ENCODE measurements around the gene CBX4. TPM values are rescaled to one million over a fixed set of nuclear protein-coding genes. Genes with fewer than 3 reads are reported as not detected.
A peak's percentile ranks its signal among the peaks of the same experiment; 100 is the strongest.

Gene CBX4
- total RNA-seq, 2 donors from 2014 or later = 4.2 to 4.9 TPM

DNA sequence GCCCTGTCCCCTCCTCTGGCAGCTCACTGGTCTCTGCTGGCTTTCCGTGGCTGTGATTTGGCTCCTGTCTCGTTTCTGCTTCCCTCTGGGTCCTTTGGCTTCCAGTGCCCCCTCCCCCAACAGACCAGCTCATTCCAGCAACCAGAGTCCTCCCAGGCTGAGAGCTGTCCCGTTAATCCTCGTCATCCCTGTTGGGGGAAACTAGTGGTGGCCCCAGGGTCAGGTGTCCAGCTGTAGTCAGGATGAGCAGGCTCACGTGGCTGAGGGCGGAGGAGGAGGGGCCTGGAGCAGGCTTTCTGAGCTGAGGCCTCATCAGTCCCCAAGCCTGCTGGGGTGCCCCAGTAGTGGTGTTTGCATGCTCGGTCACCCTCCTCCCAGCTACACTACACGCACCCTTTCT is 10.7 kb upstream of the CBX4 start:
- H3K9ac ChIP-seq (ENCODE audit: extremely low read depth, low read length, poor library complexity, severe bottlenecking) = no peak overlapping the region
- Mint-ChIP-seq H3K27me3 (ENCODE audit: insufficient read depth) (peaks cover 50% of the 10 kb centered on the region), H3K4me1 (peaks cover 2% of the 10 kb centered on the region), H3K9me3 (no peaks in the 10 kb centered on the region), H3K4me3 (no peak overlapping the region), H3K36me3 (ENCODE audit: low read depth) (no peaks in the 10 kb centered on the region), H3K27ac (no peak overlapping the region)
- no peaks in the 10 kb centered on the region for H3K4me1 ChIP-seq (ENCODE audit: control insufficient read depth, insufficient read depth, low read length)
- DNase-seq = peak; percentile 65
- H3K36me3 ChIP-seq (ENCODE audit: control insufficient read depth, insufficient read depth, low read length) = no peaks in the 10 kb centered on the region
- peaks cover 37% of the 10 kb centered on the region for H3K27me3 ChIP-seq (ENCODE audit: control insufficient read depth, insufficient read depth, low read length, poor library complexity, severe bottlenecking)
- H3K9me3 ChIP-seq (ENCODE audit: control insufficient read depth, low read length) = no peaks in the 10 kb centered on the region
- no peak for TF ChIP-seq CTCF (conservative IDR thresholded peaks at IDR 0.05)
- WGBS, 2 experiments (ENCODE audit: insufficient coverage in 1 of 2, insufficient read length in 1 of 2) = 64 to 78% methylated on average over 4 to 8 of the region's 8 CpGs
- no peak overlapping the region for H3K4me3 ChIP-seq (ENCODE audit: low read length)
- no peak overlapping the region for H3K27ac ChIP-seq (ENCODE audit: low read depth, low read length)

DNA sequence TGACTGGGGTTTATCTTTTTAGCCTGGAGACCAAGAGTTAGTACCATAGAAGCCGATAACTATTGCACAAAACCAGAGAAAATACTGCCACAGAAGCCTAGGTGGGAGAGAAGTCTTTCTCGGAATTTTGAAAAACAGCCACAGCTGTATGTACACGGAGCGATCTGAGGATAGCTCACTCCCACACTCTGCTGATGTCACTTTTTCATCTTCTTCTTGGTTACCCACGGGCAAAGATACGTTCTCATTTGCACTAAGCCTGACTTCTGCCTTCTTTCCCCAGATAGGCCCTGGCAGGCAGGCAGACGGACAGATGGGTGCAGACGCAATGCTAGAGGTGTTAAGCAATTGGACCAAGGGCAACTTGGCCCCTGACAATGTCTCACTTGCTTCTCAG is 9.1 kb upstream of the CBX4 start:
- TF ChIP-seq CTCF (conservative IDR thresholded peaks at IDR 0.05) = no peak
- Histone ChIP-seq H3K9me3 (ENCODE audit: control insufficient read depth, low read length) (no peaks in the 10 kb centered on the region), H3K9ac (ENCODE audit: extremely low read depth, low read length, poor library complexity, severe bottlenecking) (no peak overlapping the region), H3K27ac (ENCODE audit: low read depth, low read length) (no peak overlapping the region), H3K27me3 (ENCODE audit: control insufficient read depth, insufficient read depth, low read length, poor library complexity, severe bottlenecking) (peaks cover 51% of the 10 kb centered on the region), H3K4me3 (ENCODE audit: low read length) (no peak overlapping the region), H3K36me3 (ENCODE audit: control insufficient read depth, insufficient read depth, low read length) (no peaks in the 10 kb centered on the region), H3K4me1 (ENCODE audit: control insufficient read depth, insufficient read depth, low read length) (no peaks in the 10 kb centered on the region)
- no peaks in the 10 kb centered on the region for H3K36me3 Mint-ChIP-seq (ENCODE audit: low read depth)
- no peak overlapping the region for H3K4me3 Mint-ChIP-seq
- H3K27me3 Mint-ChIP-seq (ENCODE audit: insufficient read depth) = peaks cover 58% of the 10 kb centered on the region
- H3K9me3 Mint-ChIP-seq = no peaks in the 10 kb centered on the region
- no peak overlapping the region for H3K27ac Mint-ChIP-seq
- 88 to 94% methylated on average over 7 to 8 of the region's 8 CpGs for WGBS, 2 experiments (ENCODE audit: insufficient coverage in 1 of 2, insufficient read length in 1 of 2)
- DNase-seq = no peak
- peaks cover 2% of the 10 kb centered on the region for H3K4me1 Mint-ChIP-seq

GRCh38 chr17:79847698-79848369 is 8.6 kb upstream of the CBX4 start:
- Histone ChIP-seq H3K4me3 (ENCODE audit: low read length) (no peak overlapping the region), H3K27me3 (ENCODE audit: control insufficient read depth, insufficient read depth, low read length, poor library complexity, severe bottlenecking) (peaks cover 56% of the 10 kb centered on the region), H3K9ac (ENCODE audit: extremely low read depth, low read length, poor library complexity, severe bottlenecking) (no peak overlapping the region), H3K4me1 (ENCODE audit: control insufficient read depth, insufficient read depth, low read length) (no peaks in the 10 kb centered on the region), H3K9me3 (ENCODE audit: control insufficient read depth, low read length) (no peaks in the 10 kb centered on the region), H3K27ac (ENCODE audit: low read depth, low read length) (no peak overlapping the region), H3K36me3 (ENCODE audit: control insufficient read depth, insufficient read depth, low read length) (no peaks in the 10 kb centered on the region)
- no peak for DNase-seq
- Mint-ChIP-seq H3K27ac (no peak overlapping the region), H3K4me1 (peaks cover 2% of the 10 kb centered on the region), H3K9me3 (no peaks in the 10 kb centered on the region), H3K4me3 (no peak overlapping the region), H3K36me3 (ENCODE audit: low read depth) (no peaks in the 10 kb centered on the region), H3K27me3 (ENCODE audit: insufficient read depth) (peaks cover 62% of the 10 kb centered on the region)
- 82 to 84% methylated on average over 8 to 12 of the region's 12 CpGs for WGBS, 2 experiments (ENCODE audit: insufficient coverage in 1 of 2, insufficient read length in 1 of 2)
- TF ChIP-seq CTCF (conservative IDR thresholded peaks at IDR 0.05) = no peak

Data from endodermal cell (in vitro differentiated cells).